Stimulated activated CD4-positive, alpha-beta T cell treated with anti-CD3 and anti-CD28 coated beads, TNF-alpha, amount 100 ng/mL, for 24 hours (primary cell): ENCODE data around the gene MED25.
"Not testable (repeated sequence)": the region's sequence is repeated elsewhere in the genome, so short reads cannot be mapped to it uniquely, and the experiment has no call there.

Experiments
- DNase-seq, 3 experiments: peaks; one replicate each; pipeline ENCODE4 v3.0.0-alpha.2; 2020; ENCODE audit warnings: low read depth in 3 of 3

Gene MED25

GRCh38 chr19:49816590-49816989, 1.5 kb upstream of the MED25 start:
- no peak for DNase-seq

GRCh38 chr19:49818649-49819370, 721 bp downstream of the MED25 start:
- DNase-seq = no peak

- DNase-seq = not testable (repeated sequence)
Measured at GRCh38 chr19:49819452-49820115, 1.5 kb downstream of the MED25 start.

- no peak for DNase-seq
Measured at GRCh38 chr19:49820125-49820524, 2.0 kb downstream of the MED25 start.

- DNase-seq = no peak
Measured at GRCh38 chr19:49823472-49823871, 5.4 kb downstream of the MED25 start.

GRCh38 chr19:49824662-49825061, 6.6 kb downstream of the MED25 start:
- DNase-seq = no peak

- no peak for DNase-seq
Measured at GRCh38 chr19:49827034-49827433, 8.9 kb downstream of the MED25 start.

GRCh38 chr19:49829200-49829599, 11.1 kb downstream of the MED25 start:
- DNase-seq = no peak

GRCh38 chr19:49829721-49830120, 11.6 kb downstream of the MED25 start:
- no peak for DNase-seq

- no peak for DNase-seq
Measured at GRCh38 chr19:49830766-49831165, 12.7 kb downstream of the MED25 start.

- DNase-seq = no peak
Measured at GRCh38 chr19:49831592-49831991, 13.5 kb downstream of the MED25 start.

GRCh38 chr19:49832556-49832955, 14.5 kb downstream of the MED25 start:
- DNase-seq = no peak

GRCh38 chr19:49833599-49833998, 15.5 kb downstream of the MED25 start:
- DNase-seq = no peak

- no peak for DNase-seq
Measured at GRCh38 chr19:49835562-49835961, 17.5 kb downstream of the MED25 start.

GRCh38 chr19:49836176-49837008, 18.3 kb downstream of the MED25 start:
- no peak for DNase-seq

- no peak for DNase-seq
Measured at GRCh38 chr19:49837009-49837310, 18.9 kb downstream of the MED25 start.

GRCh38 chr19:49837425-49837824, 19.3 kb downstream of the MED25 start:
- no peak for DNase-seq

- DNase-seq = no peak
Measured at GRCh38 chr19:49838885-49839588, 20.9 kb downstream of the MED25 start.

- DNase-seq = no peak
Measured at GRCh38 chr19:49839713-49840112, 21.6 kb downstream of the MED25 start.

- no peak for DNase-seq
Measured at GRCh38 chr19:49840321-49840720, 22.2 kb downstream of the MED25 start.

- no peak for DNase-seq
Measured at GRCh38 chr19:49840736-49841249, 22.7 kb downstream of the MED25 start.

- no peak for DNase-seq
Measured at GRCh38 chr19:49843265-49843664, 25.2 kb downstream of the MED25 start.
